ENCODE results near the gene CCDC116. TPM values are rescaled to one million over a fixed set of nuclear protein-coding genes. Genes with fewer than 3 reads are reported as not detected.
A peak's percentile ranks its signal among the peaks of the same experiment; 100 is the strongest.
"Not testable (repeated sequence)": the region's sequence is repeated elsewhere in the genome, so short reads cannot be mapped to it uniquely, and the experiment has no call there.

The CCDC116 gene
- total RNA-seq, 1 donor from 2014 or later, result 0.24 TPM

GRCh38 chr22:21626735-21627469 is 5.7 kb upstream of the CCDC116 start:
- DNase-seq (no peak), ATAC-seq (ENCODE audit: poor library complexity) (no peak)
- intact Hi-C loops (cut with DNase I), result loop anchor here (5.0 kb wide), 1 partner anchor 50 kb away; no protein-coding TSS in a partner anchor

- intact Hi-C loops (cut with DNase I), result loop anchor here (5.0 kb wide), 1 partner anchor 51 kb away; no protein-coding TSS in a partner anchor
- DNase-seq (peak; percentile 53), ATAC-seq (ENCODE audit: poor library complexity) (no peak)
These were observed 3.9 kb upstream of the CCDC116 start for GRCh38 chr22:21628386-21629254.

GRCh38 chr22:21629255-21630149 is 3.1 kb upstream of the CCDC116 start, which contains the start of gene YDJC:
Gene YDJC, minus strand, starts transcription at chr22:21630022. Its CDS starts 8 bp downstream, at chr22:21630014.
- peak; percentile 98 for ATAC-seq (ENCODE audit: poor library complexity)
- intact Hi-C loops (cut with DNase I), result loop anchor here (5.0 kb wide), 1 partner anchor 52 kb away; no protein-coding TSS in a partner anchor
- DNase-seq, result peak; percentile 96

GRCh38 chr22:21631025-21631424 is 1.5 kb upstream of the CCDC116 start:
- intact Hi-C loops (cut with DNase I), result no loop called here
- ATAC-seq (ENCODE audit: poor library complexity) (no peak), DNase-seq (no peak)

GRCh38 chr22:21632931-21633330 is 371 bp downstream of the CCDC116 start:
- DNase-seq (no peak), ATAC-seq (ENCODE audit: poor library complexity) (no peak)
- intact Hi-C loops (cut with DNase I), result no loop called here

GRCh38 chr22:21633481-21633880 is 921 bp downstream of the CCDC116 start:
- intact Hi-C loops (cut with DNase I), result no loop called here

GRCh38 chr22:21634081-21634480 is 1.5 kb downstream of the CCDC116 start:
- ATAC-seq (ENCODE audit: poor library complexity) (no peak), DNase-seq (no peak)
- intact Hi-C loops (cut with DNase I), result no loop called here

More at GRCh38 chr22:21633481-21633880, 921 bp downstream of the CCDC116 start:
- no peak for ATAC-seq (ENCODE audit: poor library complexity)
- DNase-seq, result no peak

GRCh38 chr22:21634844-21635243 is 2.3 kb downstream of the CCDC116 start:
- DNase-seq, result no peak
- intact Hi-C loops (cut with DNase I), result no loop called here
- no peak for ATAC-seq (ENCODE audit: poor library complexity)

- DNase-seq (no peak), ATAC-seq (ENCODE audit: poor library complexity) (no peak)
- intact Hi-C loops (cut with DNase I), result no loop called here
These were observed 3.4 kb downstream of the CCDC116 start for GRCh38 chr22:21635771-21636510.

GRCh38 chr22:21636629-21637218 is 4.2 kb downstream of the CCDC116 start:
- no peak for ATAC-seq (ENCODE audit: poor library complexity)
- intact Hi-C loops (cut with DNase I), result no loop called here
- no peak for DNase-seq

GRCh38 chr22:21637450-21637849 is 4.9 kb downstream of the CCDC116 start:
- DNase-seq; ATAC-seq (ENCODE audit: poor library complexity); intact Hi-C loops (cut with DNase I): not testable (repeated sequence)

GRCh38 chr22:21639359-21639758 is 6.8 kb downstream of the CCDC116 start:
- DNase-seq (no peak), ATAC-seq (ENCODE audit: poor library complexity) (no peak)
- intact Hi-C loops (cut with DNase I), result no loop called here

GRCh38 chr22:21640810-21641209 is 8.2 kb downstream of the CCDC116 start:
- no peak for ATAC-seq (ENCODE audit: poor library complexity)
- no peak for DNase-seq
- intact Hi-C loops (cut with DNase I), result no loop called here

- intact Hi-C loops (cut with DNase I), result no loop called here
- peak; percentile 53 for DNase-seq
These were observed 8.8 kb downstream of the CCDC116 start for GRCh38 chr22:21641417-21641788.

GRCh38 chr22:21641789-21642583 is 9.4 kb downstream of the CCDC116 start, which contains the start of gene SDF2L1:
Gene SDF2L1, plus strand, starts transcription at chr22:21642302. Its CDS starts 35 bp downstream, at chr22:21642337.
- intact Hi-C loops (cut with DNase I), result no loop called here
- peak; percentile 100 for ATAC-seq (ENCODE audit: poor library complexity)
- DNase-seq, result peak; percentile 99

More at GRCh38 chr22:21641417-21641788, 8.8 kb downstream of the CCDC116 start:
- ATAC-seq (ENCODE audit: poor library complexity), result peak; percentile 66

GRCh38 chr22:21642584-21643448 is 10.3 kb downstream of the CCDC116 start:
- DNase-seq (peak; percentile 55), ATAC-seq (ENCODE audit: poor library complexity) (peak; percentile 13)
- intact Hi-C loops (cut with DNase I), result no loop called here

Measured in Right ventricle myocardium superior (tissue), 1 donor.